ENCODE data around the gene ANAPC5. TPM values are rescaled to one million over a fixed set of nuclear protein-coding genes. Genes with fewer than 3 reads are reported as not detected.

ANAPC5 gene
- total RNA-seq, 2 experiments from 2014 or later, result 122 TPM

GRCh38 chr12:121330195-121330594, 22.0 kb downstream of the ANAPC5 start:
- H3K36me3 Mint-ChIP-seq (ENCODE audit: low read depth), result peaks cover 56% of the 10 kb centered on the region
- DNase-seq (no peak), ATAC-seq (no peak)
- ChIA-PET CTCF (interaction anchor here (0.7 kb wide), 1 partner anchor 64 kb away, joined by 3 read pairs; no protein-coding TSS in a partner anchor), POLR2A (no interaction called here)
- no peak for TF ChIP-seq CTCF (IDR thresholded peaks at IDR 0.05)
- H3K4me1 Mint-ChIP-seq (ENCODE audit: low read depth), result peaks cover 3% of the 10 kb centered on the region
- H3K27me3 Mint-ChIP-seq, result no peaks in the 10 kb centered on the region
- no peak overlapping the region for H3K27ac Mint-ChIP-seq
- intact Hi-C loops (cut with micrococcal nuclease), result loop anchor here (5.0 to 10.0 kb wide), 2 partner anchors 72 to 115 kb away; partner anchors contain the start of gene RNF34
- no peak overlapping the region for H3K4me3 Mint-ChIP-seq
- H3K9me3 Mint-ChIP-seq, result no peaks in the 10 kb centered on the region

- H3K27me3 Mint-ChIP-seq, result no peaks in the 10 kb centered on the region
- no peaks in the 10 kb centered on the region for H3K4me1 Mint-ChIP-seq (ENCODE audit: low read depth)
- ChIA-PET CTCF (interaction anchor here (1.3 to 1.7 kb wide), 4 partner anchors 8 to 117 kb away, joined by 3 to 5 read pairs (median 4); no protein-coding TSS in a partner anchor), POLR2A (interaction anchor here (0.6 to 1.0 kb wide), 3 partner anchors 11 to 924 kb away, joined by 3 read pairs; partner anchors contain the start of gene ANAPC5)
- no peak for TF ChIP-seq CTCF (IDR thresholded peaks at IDR 0.05)
- H3K4me3 Mint-ChIP-seq, result no peak overlapping the region
- DNase-seq (no peak), ATAC-seq (no peak)
- peaks cover 59% of the 10 kb centered on the region for H3K36me3 Mint-ChIP-seq (ENCODE audit: low read depth)
- no peak overlapping the region for H3K27ac Mint-ChIP-seq
- intact Hi-C loops (cut with micrococcal nuclease), result no loop called here
- no peaks in the 10 kb centered on the region for H3K9me3 Mint-ChIP-seq
Measured at GRCh38 chr12:121328620-121329019, 23.6 kb downstream of the ANAPC5 start.

GRCh38 chr12:121326996-121327674, 25.1 kb downstream of the ANAPC5 start:
- peaks cover 59% of the 10 kb centered on the region for H3K36me3 Mint-ChIP-seq (ENCODE audit: low read depth)
- CTCF ChIA-PET, result no interaction called here
- no peaks in the 10 kb centered on the region for H3K9me3 Mint-ChIP-seq
- intact Hi-C loops (cut with micrococcal nuclease), result no loop called here
- no peak overlapping the region for H3K27ac Mint-ChIP-seq
- TF ChIP-seq CTCF (IDR thresholded peaks at IDR 0.05), result no peak
- no peak overlapping the region for H3K4me3 Mint-ChIP-seq
- no peak for DNase-seq
- H3K27me3 Mint-ChIP-seq, result no peaks in the 10 kb centered on the region
- H3K4me1 Mint-ChIP-seq (ENCODE audit: low read depth), result no peaks in the 10 kb centered on the region
- POLR2A ChIA-PET, result no interaction called here
- ATAC-seq, result no peak

GRCh38 chr12:121325922-121326396, 26.3 kb downstream of the ANAPC5 start:
- TF ChIP-seq CTCF (IDR thresholded peaks at IDR 0.05), result no peak
- Mint-ChIP-seq H3K4me3 (no peak overlapping the region), H3K36me3 (ENCODE audit: low read depth) (peaks cover 52% of the 10 kb centered on the region), H3K4me1 (ENCODE audit: low read depth) (no peaks in the 10 kb centered on the region), H3K27ac (no peak overlapping the region), H3K27me3 (no peaks in the 10 kb centered on the region), H3K9me3 (no peaks in the 10 kb centered on the region)
- no peak for DNase-seq
- ATAC-seq, result no peak
- ChIA-PET CTCF (interaction anchor here (5.6 kb wide), 1 partner anchor 8 kb away, joined by 45 read pairs; no protein-coding TSS in a partner anchor), POLR2A (no interaction called here)
- intact Hi-C loops (cut with micrococcal nuclease), result no loop called here

- intact Hi-C loops (cut with micrococcal nuclease), result no loop called here
- DNase-seq (no peak), ATAC-seq (no peak)
- no peaks in the 10 kb centered on the region for H3K9me3 Mint-ChIP-seq
- POLR2A ChIA-PET, result interaction anchor here (0.9 to 1.5 kb wide), 2 partner anchors 77 to 149 kb away, joined by 3 to 6 read pairs; no protein-coding TSS in a partner anchor
- no peak overlapping the region for H3K27ac Mint-ChIP-seq
- CTCF ChIA-PET, result interaction anchor here (4.3 to 5.6 kb wide), 2 partner anchors 10 to 119 kb away, joined by 17 to 45 read pairs; no protein-coding TSS in a partner anchor
- no peaks in the 10 kb centered on the region for H3K27me3 Mint-ChIP-seq
- no peak overlapping the region for H3K4me3 Mint-ChIP-seq
- H3K4me1 Mint-ChIP-seq (ENCODE audit: low read depth), result no peaks in the 10 kb centered on the region
- peaks cover 38% of the 10 kb centered on the region for H3K36me3 Mint-ChIP-seq (ENCODE audit: low read depth)
- TF ChIP-seq CTCF (IDR thresholded peaks at IDR 0.05), result no peak
Measured at GRCh38 chr12:121323908-121324307, 28.3 kb downstream of the ANAPC5 start.
